ENCODE results near the gene COPS7B. TPM values are rescaled to one million over a fixed set of nuclear protein-coding genes. Genes with fewer than 3 reads are reported as not detected.

The COPS7B gene
- total and polyA plus RNA-seq, 4 donors, result 8.7 to 13.5 (median 10.3) TPM

GRCh38 chr2:231856959-231857358 lies 70.7 kb downstream of the COPS7B start (continued):
- no peak for TF ChIP-seq CTCF (IDR thresholded peaks at IDR 0.05; ENCODE audit: low read depth, low read length, missing input control)
- TF ChIP-seq FOXA1 (IDR thresholded peaks at IDR 0.05), result no peak
- no peak for TF ChIP-seq MAX (IDR thresholded peaks at IDR 0.05)
- TF ChIP-seq YY1 (IDR thresholded peaks at IDR 0.05), result no peak
- no peak for TF ChIP-seq SP1 (IDR thresholded peaks at IDR 0.05)
- TF ChIP-seq EGR1 (IDR thresholded peaks at IDR 0.05; ENCODE audit: low read depth in 2 of 2), result no peak
- TF ChIP-seq FOXA2 (IDR thresholded peaks at IDR 0.05), result no peak
- no peak for TF ChIP-seq ATF3 (IDR thresholded peaks at IDR 0.05)
- no peak for TF ChIP-seq RXRA (IDR thresholded peaks at IDR 0.05)
- no peak for TF ChIP-seq RAD21 (IDR thresholded peaks at IDR 0.05)
- no peak for TF ChIP-seq HNF4G (IDR thresholded peaks at IDR 0.05)
- no peak for TF ChIP-seq NR2F2 (IDR thresholded peaks at IDR 0.05)
- TF ChIP-seq HNF4A (conservative IDR thresholded peaks at IDR 0.05), result no peak

Small RNA genes lying within 50 kb of the gene (small RNA-seq; reads per million reads assigned to genes)
- not detected for gene AC073476.4

Other genes with a start within 250 kb of the COPS7B start
- gene TEX44, start 193.6 kb upstream of the COPS7B start, total RNA-seq, result not detected
- gene TEX44, start 193.6 kb upstream of the COPS7B start, polyA plus RNA-seq, result not detected
- gene PTMA, start 77.9 kb upstream of the COPS7B start, total RNA-seq, result 100 to 1,000 TPM; 201 to 422 TPM
- 100 to 1,000 TPM; 310 to 523 TPM for gene PTMA, start 77.9 kb upstream of the COPS7B start, polyA plus RNA-seq
- 1 to 10 TPM; 6.6 to 7.1 TPM for gene PDE6D, start 5.2 kb upstream of the COPS7B start, total RNA-seq
- 1 to 10 TPM; 6.9 to 8.5 TPM for gene PDE6D, start 5.2 kb upstream of the COPS7B start, polyA plus RNA-seq
- under 1 TPM in 1 of 2 donors, not detected in 1; 0.47 TPM for gene NPPC, start 140.0 kb downstream of the COPS7B start, total RNA-seq
- not detected for gene NPPC, start 140.0 kb downstream of the COPS7B start, polyA plus RNA-seq
- 10 to 100 TPM in 1 of 2 donors, 1 to 10 TPM in 1; 9.7 to 21.5 TPM for gene DIS3L2, start 175.3 kb downstream of the COPS7B start, total RNA-seq
- gene DIS3L2, start 175.3 kb downstream of the COPS7B start, polyA plus RNA-seq, result 1 to 10 TPM; 5.7 to 8.0 TPM